Endodermal cell (in vitro differentiated cells): Measurements from ENCODE around the gene PSMA6. TPM values are rescaled to one million over a fixed set of nuclear protein-coding genes. Genes with fewer than 3 reads are reported as not detected.

Experiments used
- DNase-seq: peaks from one replicate; pipeline ENCODE4 v3.0.0-alpha.2; 2017
- H3K27ac ChIP-seq: 2 replicates; pipeline ENCODE4 v1.5.1; 2013; ENCODE audit warnings: mild to moderate bottlenecking, low read depth, low read length, moderate library complexity
- H3K27me3 ChIP-seq: 2 replicates; pipeline ENCODE4 v1.6.1; 2013; ENCODE audit warnings: mild to moderate bottlenecking, low read length, moderate library complexity; ENCODE audit not compliant: insufficient read depth, control insufficient read depth, poor library complexity, severe bottlenecking
- H3K36me3 ChIP-seq: 2 replicates; pipeline ENCODE4 v1.7.0; 2013; ENCODE audit warnings: mild to moderate bottlenecking, low read length, moderate library complexity; ENCODE audit not compliant: control insufficient read depth, insufficient read depth
- H3K4me1 ChIP-seq: one replicate; pipeline ENCODE4 v1.7.0; 2013; ENCODE audit warnings: low read length; ENCODE audit not compliant: control insufficient read depth, insufficient read depth
- H3K4me3 ChIP-seq: 2 replicates; pipeline ENCODE4 v1.5.1; 2013; ENCODE audit warnings: mild to moderate bottlenecking, low read length, moderate library complexity
- H3K9ac ChIP-seq: 2 replicates; pipeline ENCODE4 v1.6.1; 2013; ENCODE audit warnings: mild to moderate bottlenecking, low read length, moderate library complexity; ENCODE audit not compliant: poor library complexity, severe bottlenecking; ENCODE audit errors: extremely low read depth
- H3K9me3 ChIP-seq: 2 replicates; pipeline ENCODE4 v1.6.1; 2013; ENCODE audit warnings: mild to moderate bottlenecking, low read length, moderate library complexity; ENCODE audit not compliant: control insufficient read depth
- H3K27ac Mint-ChIP-seq: 2 replicates; pipeline ENCODE4 v1.8.0; 2020; ENCODE audit warnings: mixed read lengths
- H3K27me3 Mint-ChIP-seq: 2 replicates; pipeline ENCODE4 v1.8.0; 2021; ENCODE audit warnings: mild to moderate bottlenecking, mixed read lengths; ENCODE audit not compliant: insufficient read depth
- H3K36me3 Mint-ChIP-seq: 2 replicates; pipeline ENCODE4 v1.8.0; 2020; ENCODE audit warnings: low read depth, mixed read lengths
- H3K4me1 Mint-ChIP-seq: 2 replicates; pipeline ENCODE4 v1.8.0; 2020; ENCODE audit warnings: mixed read lengths
- H3K4me3 Mint-ChIP-seq: 2 replicates; pipeline ENCODE4 v1.8.0; 2020; ENCODE audit warnings: mild to moderate bottlenecking, moderate library complexity, mixed read lengths
- H3K9me3 Mint-ChIP-seq: 2 replicates; pipeline ENCODE4 v1.8.0; 2020; ENCODE audit warnings: mild to moderate bottlenecking, mixed read lengths
- WGBS, 2 experiments: methylation state at CpG; one replicate each; pipeline versions ENCODE4 v1.1.5 to v1.1.7; 2013; ENCODE audit warnings: missing lambda C conversion rate in 2 of 2, mixed read lengths in 1 of 2; ENCODE audit not compliant: insufficient coverage in 1 of 2, insufficient read length in 1 of 2; 5-methylcytosine and 5-hydroxymethylcytosine counted together
- total RNA-seq, 2 donors: library from RNA; stranded (reverse); fragmentation: NEBNext Ultra II Directional in 1 of 2; extraction: Animal tissue kit (Norgen Biotek cat#: 25700) in 1 of 2; gene quantifications; 2 replicates in 1 of 2; 3 replicates in 1 of 2; pipeline ENCODE4 v1.2.1, GENCODE V29; 2021
- TF ChIP-seq, protein P1 (sequence below): fragments of 200-600 bp; sonication (generic); conservative IDR thresholded peaks from 2 replicates; pipeline ENCODE4 v1.5.0; 2021; ENCODE audit warnings: antibody characterized with exemption, mild to moderate bottlenecking

PSMA6 gene
- total RNA-seq, 2 donors from 2014 or later: 263 to 277 TPM

DNA sequence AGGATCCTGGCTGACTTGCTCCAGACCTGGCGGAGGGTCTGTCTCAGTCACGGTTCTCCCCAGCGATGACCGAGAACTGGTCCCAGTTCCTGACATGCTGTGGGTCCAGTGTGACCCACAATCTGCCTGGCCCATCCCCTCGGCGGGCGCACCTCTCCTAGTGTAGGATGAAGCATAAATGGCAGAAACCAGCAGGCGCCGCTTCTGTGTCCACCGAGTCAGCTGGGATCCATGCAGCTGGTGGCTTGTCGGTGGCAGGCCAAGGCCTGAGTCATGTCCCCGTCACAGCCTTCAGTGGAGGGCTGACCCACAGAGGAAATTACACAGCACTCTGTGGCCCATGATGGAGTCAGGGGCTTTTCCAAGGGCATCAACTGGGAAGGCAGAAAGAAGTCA, 73.9 kb downstream of the PSMA6 start:
- TF ChIP-seq, protein P1, sequence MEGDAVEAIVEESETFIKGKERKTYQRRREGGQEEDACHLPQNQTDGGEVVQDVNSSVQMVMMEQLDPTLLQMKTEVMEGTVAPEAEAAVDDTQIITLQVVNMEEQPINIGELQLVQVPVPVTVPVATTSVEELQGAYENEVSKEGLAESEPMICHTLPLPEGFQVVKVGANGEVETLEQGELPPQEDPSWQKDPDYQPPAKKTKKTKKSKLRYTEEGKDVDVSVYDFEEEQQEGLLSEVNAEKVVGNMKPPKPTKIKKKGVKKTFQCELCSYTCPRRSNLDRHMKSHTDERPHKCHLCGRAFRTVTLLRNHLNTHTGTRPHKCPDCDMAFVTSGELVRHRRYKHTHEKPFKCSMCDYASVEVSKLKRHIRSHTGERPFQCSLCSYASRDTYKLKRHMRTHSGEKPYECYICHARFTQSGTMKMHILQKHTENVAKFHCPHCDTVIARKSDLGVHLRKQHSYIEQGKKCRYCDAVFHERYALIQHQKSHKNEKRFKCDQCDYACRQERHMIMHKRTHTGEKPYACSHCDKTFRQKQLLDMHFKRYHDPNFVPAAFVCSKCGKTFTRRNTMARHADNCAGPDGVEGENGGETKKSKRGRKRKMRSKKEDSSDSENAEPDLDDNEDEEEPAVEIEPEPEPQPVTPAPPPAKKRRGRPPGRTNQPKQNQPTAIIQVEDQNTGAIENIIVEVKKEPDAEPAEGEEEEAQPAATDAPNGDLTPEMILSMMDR: no peak
- Histone ChIP-seq H3K4me1 (peaks cover 15% of the 10 kb centered on the region), H3K4me3 (no peak overlapping the region), H3K36me3 (no peaks in the 10 kb centered on the region), H3K9me3 (peaks cover 7% of the 10 kb centered on the region), H3K27ac (no peak overlapping the region), H3K9ac (no peak overlapping the region), H3K27me3 (no peaks in the 10 kb centered on the region)
- Mint-ChIP-seq H3K4me3 (no peak overlapping the region), H3K4me1 (peaks cover 23% of the 10 kb centered on the region), H3K27me3 (no peaks in the 10 kb centered on the region), H3K36me3 (no peaks in the 10 kb centered on the region), H3K9me3 (peaks cover 5% of the 10 kb centered on the region), H3K27ac (no peak overlapping the region)
- 90 to 95% methylated on average over 6 to 12 of the region's 12 CpGs for WGBS, 2 experiments
- no peak for DNase-seq

DNA sequence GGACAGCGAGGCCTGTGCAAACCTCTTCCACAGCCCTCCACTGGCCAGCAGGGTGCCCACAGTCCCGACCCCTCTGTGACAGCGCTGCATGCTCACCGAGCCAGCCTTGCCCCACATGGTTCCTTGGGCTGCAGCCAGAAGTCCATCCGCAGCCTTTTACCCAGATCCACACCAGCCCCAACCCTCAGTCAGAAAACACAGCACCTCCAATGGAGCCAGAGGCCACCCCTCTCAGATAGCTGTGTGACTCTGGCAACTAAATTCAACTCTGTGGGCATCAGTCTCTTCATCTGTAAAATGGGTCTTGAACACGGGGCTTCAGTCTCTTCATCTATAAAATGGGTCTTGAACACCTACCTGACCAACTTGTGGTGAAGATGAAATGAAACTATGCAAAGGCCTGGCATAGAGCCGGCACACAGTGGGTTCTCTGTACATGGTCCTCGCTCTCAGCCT, 74.4 kb downstream of the PSMA6 start:
- H3K27ac ChIP-seq: no peak overlapping the region
- no peaks in the 10 kb centered on the region for H3K36me3 Mint-ChIP-seq
- H3K4me3 ChIP-seq: no peak overlapping the region
- no peaks in the 10 kb centered on the region for H3K27me3 ChIP-seq
- no peaks in the 10 kb centered on the region for H3K36me3 ChIP-seq
- peaks cover 23% of the 10 kb centered on the region for H3K4me1 Mint-ChIP-seq
- H3K27me3 Mint-ChIP-seq: no peaks in the 10 kb centered on the region
- 95 to 97% methylated on average over 5 to 8 of the region's 8 CpGs for WGBS, 2 experiments
- no peak overlapping the region for H3K4me3 Mint-ChIP-seq
- no peak overlapping the region for H3K9ac ChIP-seq
- TF ChIP-seq, protein P1: no peak
- H3K9me3 ChIP-seq: peaks cover 10% of the 10 kb centered on the region
- H3K4me1 ChIP-seq: peaks cover 15% of the 10 kb centered on the region
- DNase-seq: no peak
- H3K27ac Mint-ChIP-seq: peak overlapping the region; percentile 35
- H3K9me3 Mint-ChIP-seq: peaks cover 9% of the 10 kb centered on the region

- no peak overlapping the region for H3K9ac ChIP-seq
- H3K9me3 Mint-ChIP-seq: peaks cover 9% of the 10 kb centered on the region
- no peak for DNase-seq
- peaks cover 10% of the 10 kb centered on the region for H3K9me3 ChIP-seq
- 92% methylated on average over 5 of the region's 5 CpGs; no CpG with 5 or more reads in 1 of the 2 experiments for WGBS, 2 experiments
- no peaks in the 10 kb centered on the region for H3K27me3 Mint-ChIP-seq
- H3K36me3 ChIP-seq: no peaks in the 10 kb centered on the region
- H3K27ac Mint-ChIP-seq: peak overlapping the region; percentile 58
- H3K4me3 Mint-ChIP-seq: no peak overlapping the region
- TF ChIP-seq, protein P1: no peak
- no peak overlapping the region for H3K4me3 ChIP-seq
- H3K4me1 Mint-ChIP-seq: peaks cover 23% of the 10 kb centered on the region
- peaks cover 15% of the 10 kb centered on the region for H3K4me1 ChIP-seq
- no peak overlapping the region for H3K27ac ChIP-seq
- H3K36me3 Mint-ChIP-seq: no peaks in the 10 kb centered on the region
- no peaks in the 10 kb centered on the region for H3K27me3 ChIP-seq
Measured at GRCh38 chr14:35367056-35367372, 74.8 kb downstream of the PSMA6 start.

Other genes starting within 250 kb of the PSMA6 start
- 10 to 100 TPM; 74.8 to 92.3 TPM for gene FAM177A1, start 246.1 kb upstream of the PSMA6 start, total RNA-seq
- 10 to 100 TPM; 18.6 to 36.8 TPM for gene PPP2R3C, start 170.4 kb upstream of the PSMA6 start, total RNA-seq
- 10 to 100 TPM; 45.6 to 57.2 TPM for gene PRORP, start 169.8 kb upstream of the PSMA6 start, total RNA-seq
- gene NFKBIA, start 112.4 kb downstream of the PSMA6 start, total RNA-seq: 100 to 1,000 TPM; 148 to 188 TPM
- gene INSM2, start 241.8 kb downstream of the PSMA6 start, total RNA-seq: under 1 TPM; 0.15 to 0.18 TPM